GM21786 (cell line): ENCODE data around the gene CPA2.

Experiments
- ATAC-seq: cut with Tn5 transposase; IDR thresholded peaks from one replicate; pipeline ENCODE4 v1.9.1; 2021; ENCODE audit not compliant: unreplicated experiment

Gene CPA2

GRCh38 chr7:130278860-130279259, 12.2 kb downstream of the CPA2 start:
- ATAC-seq: no peak

GRCh38 chr7:130279286-130279685, 12.6 kb downstream of the CPA2 start:
- ATAC-seq: no peak

DNA sequence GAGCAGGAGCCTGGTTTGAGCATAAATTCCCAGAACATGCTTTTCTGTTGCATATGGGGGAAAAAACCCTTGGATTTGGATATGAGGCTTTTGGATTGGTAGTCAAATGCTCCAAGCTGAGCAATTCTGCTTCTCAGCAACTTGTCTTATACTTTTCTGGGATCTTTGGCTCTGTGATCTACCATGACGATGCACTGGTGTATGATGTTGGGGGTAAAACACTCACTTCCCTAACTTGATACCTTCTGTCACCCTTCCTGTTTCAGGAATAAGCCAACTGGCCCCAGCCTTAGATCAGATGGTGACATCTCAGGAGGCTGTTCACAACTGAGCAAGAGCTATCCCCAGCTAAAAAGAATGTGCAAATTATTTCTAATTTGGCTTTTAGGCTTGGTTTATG, 13.2 kb downstream of the CPA2 start:
- ATAC-seq: no peak

GRCh38 chr7:130281260-130281659, 14.6 kb downstream of the CPA2 start:
- ATAC-seq: no peak

DNA sequence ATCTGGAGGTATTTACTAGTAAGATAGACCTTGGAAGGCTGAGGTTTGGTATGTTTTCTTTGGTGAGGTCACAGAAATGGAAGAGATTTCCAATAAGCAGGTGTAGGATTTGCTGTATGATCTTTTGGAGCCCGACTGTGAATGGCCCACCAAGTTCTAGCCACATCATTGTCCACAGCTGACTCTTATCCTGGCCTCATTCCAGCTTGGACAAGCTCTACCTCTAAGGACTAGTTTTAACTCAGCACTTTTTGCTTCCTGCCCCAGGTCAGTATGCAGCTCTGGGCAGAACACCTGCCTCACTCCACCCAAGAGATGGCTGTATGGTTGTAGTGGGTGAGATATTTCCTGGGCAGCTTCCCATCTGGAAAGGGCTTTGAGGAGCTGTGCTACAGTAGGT, 20.2 kb downstream of the CPA2 start:
- no peak for ATAC-seq

DNA sequence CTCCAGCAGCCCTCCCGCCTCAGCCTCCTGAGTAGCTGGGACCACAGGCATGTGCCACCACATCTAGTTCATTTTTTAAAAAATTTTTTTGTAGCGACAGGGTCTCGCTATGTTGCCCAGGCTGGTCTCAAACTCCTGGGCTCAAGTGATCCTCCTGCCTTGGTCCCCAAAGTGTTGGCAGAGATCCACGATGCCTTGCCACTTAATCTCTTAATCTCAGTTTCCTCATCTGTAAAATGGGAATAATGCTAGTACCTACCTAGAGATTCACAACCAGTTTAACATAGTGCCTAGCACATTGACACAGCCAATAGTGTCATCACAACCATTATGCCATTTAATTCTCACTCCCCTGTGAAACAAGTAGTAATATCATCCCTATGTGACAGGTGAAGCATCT, 21.5 kb downstream of the CPA2 start:
- no peak for ATAC-seq

- no peak for ATAC-seq
These were observed 22.2 kb downstream of the CPA2 start for GRCh38 chr7:130288829-130289228.

DNA sequence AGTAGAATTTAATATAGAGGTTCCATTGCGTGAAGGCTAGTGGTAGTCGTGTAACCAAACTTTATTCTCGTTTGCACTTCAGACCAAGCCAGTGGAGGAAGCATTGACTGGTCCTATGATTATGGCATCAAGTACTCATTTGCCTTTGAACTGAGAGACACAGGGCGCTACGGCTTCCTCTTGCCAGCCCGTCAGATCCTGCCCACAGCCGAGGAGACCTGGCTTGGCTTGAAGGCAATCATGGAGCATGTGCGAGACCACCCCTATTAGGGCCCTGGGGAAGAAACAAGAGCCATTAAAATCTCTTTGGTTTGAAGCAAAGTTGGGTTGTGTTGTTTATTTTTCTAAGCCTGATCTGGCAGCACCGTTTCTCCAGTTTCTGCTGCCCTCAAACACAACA, 22.8 kb downstream of the CPA2 start:
- no peak for ATAC-seq

DNA sequence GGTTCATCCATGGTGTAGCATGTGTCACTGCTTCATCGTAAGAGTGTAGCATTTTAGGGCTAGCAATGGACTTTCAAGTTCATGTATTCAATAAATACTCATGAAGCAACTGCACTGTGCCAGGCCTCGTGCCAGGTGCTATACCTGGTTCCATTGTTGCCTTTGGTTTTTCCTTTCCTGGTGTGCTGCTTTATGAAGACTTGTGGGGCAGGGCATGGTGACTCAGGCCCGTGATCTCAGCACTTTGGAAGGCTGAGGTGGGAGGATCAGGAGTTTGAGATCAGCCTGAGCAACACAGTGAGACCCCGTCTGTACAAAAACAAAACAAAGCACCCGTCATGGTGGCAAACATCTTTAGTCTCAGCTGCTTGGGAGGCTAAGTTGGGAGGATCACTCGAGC, 24.1 kb downstream of the CPA2 start:
- ATAC-seq: no peak

DNA sequence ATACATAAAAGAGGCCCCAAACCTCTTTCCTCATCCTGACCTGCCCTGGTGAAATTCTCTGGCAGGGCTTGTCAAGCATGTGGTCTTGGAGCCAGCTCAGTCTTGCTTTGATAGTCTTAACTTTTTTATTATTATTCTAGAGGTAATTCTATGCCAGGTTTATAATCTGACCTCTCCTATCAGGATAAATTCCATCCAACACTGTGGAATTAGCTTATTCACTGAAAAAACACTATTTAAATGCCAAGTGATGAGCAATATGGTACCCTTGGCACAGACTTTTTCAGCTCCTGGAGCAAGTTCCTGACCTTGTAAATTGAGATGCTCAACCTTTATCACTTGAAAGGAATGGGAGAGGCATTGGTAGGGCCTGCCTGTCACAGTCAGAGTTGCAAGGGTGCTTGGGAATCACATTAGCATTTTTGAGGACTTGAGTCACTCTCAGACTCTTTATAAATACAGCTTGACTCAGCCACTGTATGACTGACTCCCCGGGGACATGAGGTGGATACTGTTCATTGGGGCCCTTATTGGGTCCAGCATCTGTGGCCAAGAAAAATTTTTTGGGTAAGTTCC, 26.1 kb downstream of the CPA2 start, which contains the start of gene CPA4:
Gene CPA4 (plus strand): TSS at position 480 of the 576 bp plus-strand sequence. CDS start 20 bp downstream, at position 500.
- no peak for ATAC-seq

DNA sequence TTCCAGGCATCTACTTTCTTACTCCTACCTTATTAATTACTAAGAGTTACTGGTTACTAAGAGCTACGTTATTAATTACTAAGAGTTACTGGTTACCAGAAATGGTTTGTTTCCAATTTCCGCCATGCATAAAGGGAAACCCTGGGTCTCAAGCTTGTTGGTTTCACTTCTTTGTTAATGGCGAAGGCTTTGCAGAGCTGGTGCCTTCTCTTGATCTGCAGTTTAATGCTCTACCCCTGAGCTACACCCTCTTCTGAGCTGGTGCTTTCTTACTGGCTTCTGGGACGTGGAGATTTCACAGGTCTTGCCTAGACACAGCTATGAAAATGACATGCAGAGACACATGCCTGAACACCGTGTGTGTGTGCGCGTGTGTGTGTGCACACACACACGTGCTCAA, 26.9 kb downstream of the CPA2 start:
- peak; percentile 68 for ATAC-seq

- no peak for ATAC-seq
These were observed 27.7 kb downstream of the CPA2 start for GRCh38 chr7:130294314-130294713.

- ATAC-seq: no peak
These were observed 29.7 kb downstream of the CPA2 start for GRCh38 chr7:130296221-130296951.

DNA sequence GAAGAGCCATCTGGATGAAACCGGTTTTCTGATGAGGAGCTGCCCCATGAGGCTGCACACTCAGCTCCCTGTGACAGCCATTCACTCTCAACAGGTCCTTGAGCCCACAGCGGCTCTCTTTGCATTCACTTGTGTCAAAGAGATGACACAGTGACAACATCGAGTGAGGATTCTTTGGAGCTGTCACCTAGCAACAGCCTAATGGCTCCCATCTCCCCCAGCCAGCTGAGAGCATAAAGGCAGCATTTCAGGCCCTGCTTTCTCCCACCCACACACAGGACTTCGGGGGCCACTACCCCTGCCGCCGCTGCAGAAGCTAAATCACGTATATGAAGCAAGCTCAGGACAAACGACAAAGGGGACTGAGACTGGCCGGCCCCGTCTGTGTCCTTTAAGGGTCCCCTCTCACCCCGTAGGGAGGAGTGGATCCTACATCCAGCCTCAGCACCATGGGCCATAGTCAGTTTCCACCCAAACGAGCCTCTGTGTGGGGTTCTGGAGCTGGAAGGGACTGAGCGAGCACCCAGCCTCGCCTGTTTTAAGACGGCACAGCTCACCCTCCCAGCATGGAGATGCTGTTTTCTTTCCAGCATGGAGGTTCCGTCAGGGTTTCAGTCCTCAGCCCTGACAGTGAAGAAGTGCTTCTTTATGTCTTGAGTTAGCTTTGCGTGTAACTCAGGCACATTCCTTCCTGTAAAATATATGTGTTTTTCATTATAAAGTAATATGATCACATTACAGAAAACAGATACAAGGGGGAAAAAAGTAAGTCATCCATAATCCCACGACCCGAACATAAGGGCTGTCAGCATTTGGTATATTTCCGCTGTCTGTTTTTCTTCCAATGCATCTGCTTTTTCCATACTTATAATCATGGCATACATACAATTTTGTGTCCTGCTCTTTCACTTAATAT, 31.2 kb downstream of the CPA2 start:
- ATAC-seq: no peak

DNA sequence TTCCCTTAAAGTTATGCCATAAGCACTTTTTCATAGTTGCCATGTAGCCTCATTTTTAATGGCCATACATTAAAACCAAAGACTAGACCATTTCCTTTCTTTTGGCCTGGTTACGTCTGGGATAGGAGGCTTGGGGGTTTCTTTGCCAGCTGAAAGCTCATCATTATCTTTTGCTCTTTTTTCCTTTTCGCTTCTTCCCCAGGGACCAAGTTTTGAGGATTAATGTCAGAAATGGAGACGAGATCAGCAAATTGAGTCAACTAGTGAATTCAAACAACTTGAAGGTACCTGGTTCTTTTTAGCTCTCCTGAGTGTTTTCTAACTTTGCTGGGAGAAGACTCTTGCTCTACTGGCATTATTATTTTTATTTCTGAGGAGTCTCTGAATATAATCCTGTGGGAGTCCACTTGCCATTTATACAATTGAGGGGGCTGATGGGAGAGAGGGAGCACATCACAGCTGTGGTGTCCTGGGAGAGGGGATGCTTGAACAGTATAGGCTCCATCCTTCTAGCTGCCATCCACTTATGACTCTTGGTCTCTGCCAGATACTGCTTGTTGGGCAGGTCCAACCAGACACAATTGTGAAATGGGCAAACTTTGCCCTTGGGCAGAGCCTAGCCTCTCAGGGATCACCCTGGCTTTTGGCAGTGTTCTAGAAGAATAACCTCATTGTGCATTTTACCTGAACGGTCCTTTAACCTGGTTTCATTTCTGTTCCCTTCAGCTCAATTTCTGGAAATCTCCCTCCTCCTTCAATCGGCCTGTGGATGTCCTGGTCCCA, 32.1 kb downstream of the CPA2 start:
- no peak for ATAC-seq

DNA sequence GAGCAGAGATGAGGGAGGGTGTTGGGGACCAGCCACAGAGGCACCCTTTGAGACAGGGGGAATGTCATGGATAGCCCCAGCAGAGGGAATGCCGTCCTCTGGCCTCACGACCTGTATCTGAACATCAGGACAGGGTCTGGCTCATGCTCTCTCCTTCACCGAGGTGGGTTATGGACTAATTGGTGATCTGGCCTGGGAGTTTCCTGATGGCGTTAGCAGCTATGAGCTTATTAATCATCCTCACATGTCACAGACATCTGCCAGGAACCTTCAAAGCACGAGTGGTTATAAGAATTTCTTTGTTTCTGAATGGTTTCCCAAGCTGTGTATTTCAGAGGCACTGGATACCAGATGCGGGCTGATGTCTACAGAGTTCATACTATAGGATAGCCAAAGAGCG, 33.2 kb downstream of the CPA2 start:
- ATAC-seq: no peak

GRCh38 chr7:130301501-130302020, 34.9 kb downstream of the CPA2 start:
- ATAC-seq: no peak

- ATAC-seq: no peak
These were observed 36.0 kb downstream of the CPA2 start for GRCh38 chr7:130302649-130303048.

- ATAC-seq: no peak
These were observed 36.5 kb downstream of the CPA2 start for GRCh38 chr7:130303127-130303526.

DNA sequence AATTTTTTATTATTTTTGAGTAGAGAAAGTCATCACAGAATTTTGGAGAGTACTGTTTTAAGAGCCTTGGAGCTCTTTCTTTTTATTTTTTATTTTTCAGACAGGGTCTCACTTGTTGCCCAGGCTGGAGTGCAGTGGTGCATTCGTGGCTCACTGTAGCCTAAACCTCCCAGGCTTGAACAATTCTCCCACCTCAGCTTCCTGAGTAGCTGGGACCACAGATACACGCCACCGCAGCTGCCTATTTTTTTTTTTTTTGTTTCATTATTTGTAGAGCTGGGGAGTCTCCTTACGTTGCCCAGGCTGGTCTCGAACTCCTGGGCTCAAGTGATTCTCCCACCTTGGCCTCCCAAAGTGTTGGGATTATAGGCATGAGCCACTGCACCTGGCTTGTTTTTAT, 36.9 kb downstream of the CPA2 start:
- no peak for ATAC-seq

DNA sequence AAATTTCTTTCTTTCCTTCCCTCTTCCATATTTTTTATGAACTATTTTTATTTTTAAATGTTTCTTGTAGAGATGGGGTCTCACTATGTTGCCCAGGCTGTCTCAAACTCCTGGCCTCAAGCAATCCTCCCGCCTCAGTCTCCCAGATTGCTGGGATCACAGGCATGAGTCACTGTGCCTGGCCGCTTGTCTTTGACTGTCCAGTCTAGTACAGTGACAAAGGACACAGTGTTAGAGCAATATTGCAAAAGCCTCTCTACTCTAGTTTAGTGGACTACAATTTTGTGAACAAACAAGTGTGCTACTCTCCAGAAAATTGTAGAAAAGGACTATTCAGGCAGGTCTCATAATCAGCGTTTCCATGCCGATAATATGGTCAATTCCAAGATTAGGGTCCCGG, 37.3 kb downstream of the CPA2 start:
- no peak for ATAC-seq
